GM23338 (cell line): ENCODE results near the gene NFILZ. TPM values are rescaled to one million over a fixed set of nuclear protein-coding genes. Genes with fewer than 3 reads are reported as not detected.

Source experiments
- ATAC-seq: fragments of 200-7000 bp; cut with Tn5 transposase; 3 replicates; pipeline ENCODE4 v1.9.1; 2020
- DNase-seq: peaks from one replicate; pipeline ENCODE4 v3.0.0-alpha.2; 2015; ENCODE audit warnings: low spot score
- H2AFZ ChIP-seq: fragments of 200-600 bp; sonication (generic); 2 replicates; pipeline ENCODE4 v1.8.0; 2016; ENCODE audit warnings: antibody characterized with exemption, mild to moderate bottlenecking, moderate library complexity
- H3F3A ChIP-seq: fragments of 200-600 bp; sonication (generic); replicated peaks from 2 replicates; pipeline ENCODE4 v1.8.0; 2017; ENCODE audit warnings: antibody characterized with exemption, mixed run types, low read depth
- H3K27ac ChIP-seq: fragments of 200-600 bp; sonication (generic); 2 replicates; pipeline ENCODE4 v1.6.1; 2016; ENCODE audit warnings: low read depth
- H3K27me3 ChIP-seq: fragments of 200-600 bp; sonication (generic); 2 replicates; pipeline ENCODE4 v1.8.0; 2016; ENCODE audit warnings: mild to moderate bottlenecking, mixed run types, moderate library complexity; ENCODE audit not compliant: insufficient read depth
- H3K36me3 ChIP-seq: fragments of 200-600 bp; sonication (generic); 2 replicates; pipeline ENCODE4 v1.8.0; 2016; ENCODE audit warnings: mild to moderate bottlenecking; ENCODE audit not compliant: insufficient read depth
- H3K4me1 ChIP-seq: fragments of 200-600 bp; sonication (generic); 2 replicates; pipeline ENCODE4 v1.8.0; 2016; ENCODE audit warnings: mild to moderate bottlenecking, moderate library complexity; ENCODE audit not compliant: insufficient read depth
- H3K4me2 ChIP-seq: fragments of 200-600 bp; sonication (generic); 2 replicates; pipeline ENCODE4 v1.7.1; 2017; ENCODE audit warnings: mixed run types
- H3K4me3 ChIP-seq: fragments of 200-600 bp; sonication (generic); 2 replicates; pipeline ENCODE4 v1.6.1; 2016; ENCODE audit warnings: mixed run types
- H3K79me2 ChIP-seq: fragments of 200-600 bp; sonication (generic); replicated peaks from 2 replicates; pipeline ENCODE4 v1.8.0; 2017; ENCODE audit warnings: mild to moderate bottlenecking; ENCODE audit not compliant: insufficient read depth
- H3K9me2 ChIP-seq: fragments of 200-600 bp; sonication (generic); 2 replicates; pipeline ENCODE4 v1.8.0; 2017; ENCODE audit not compliant: insufficient read depth
- H4K20me1 ChIP-seq: fragments of 200-600 bp; sonication (generic); replicated peaks from 2 replicates; pipeline ENCODE4 v1.8.0; 2017; ENCODE audit warnings: mild to moderate bottlenecking; ENCODE audit not compliant: insufficient read depth
- H3K27ac Mint-ChIP-seq: 2 replicates; pipeline ENCODE4 v1.8.0; 2020; ENCODE audit warnings: inconsistent platforms, mild to moderate bottlenecking, moderate library complexity, mixed read lengths
- H3K27me3 Mint-ChIP-seq: 3 replicates; pipeline ENCODE4 v1.8.0; 2022; ENCODE audit warnings: low read depth, mild to moderate bottlenecking, moderate library complexity, mixed read lengths, inconsistent platforms; ENCODE audit not compliant: insufficient read depth, poor library complexity
- H3K36me3 Mint-ChIP-seq: 3 replicates; pipeline ENCODE4 v1.8.0; 2021; ENCODE audit warnings: low read depth, mild to moderate bottlenecking, inconsistent platforms, moderate library complexity, mixed read lengths
- H3K4me1 Mint-ChIP-seq: 3 replicates; pipeline ENCODE4 v1.8.0; 2020; ENCODE audit warnings: mild to moderate bottlenecking, inconsistent platforms, mixed read lengths
- H3K4me3 Mint-ChIP-seq: 3 replicates; pipeline ENCODE4 v1.8.0; 2021; ENCODE audit warnings: moderate library complexity, mild to moderate bottlenecking, inconsistent platforms, mixed read lengths
- H3K9me3 Mint-ChIP-seq: 3 replicates; pipeline ENCODE4 v1.8.0; 2020; ENCODE audit warnings: moderate library complexity, mild to moderate bottlenecking, inconsistent platforms, mixed read lengths
- CREB1 ChIP-seq: fragments of 250-450 bp; sonication (Bioruptor Pico); IDR thresholded peaks from 2 replicates; pipeline ENCODE4 v1.5.0; 2020; ENCODE audit warnings: low read depth, mild to moderate bottlenecking, moderate library complexity
- CTCF ChIP-seq, 2 experiments: fragments of 200-600 bp in 1 of 2; sonication (generic) in 1 of 2; conservative IDR thresholded peaks; 2 replicates each; pipeline versions ENCODE4 v1.5.1 to v1.6.1; 2016 to 2017; ENCODE audit warnings: antibody characterized with exemption in 2 of 2, low read depth in 2 of 2, mild to moderate bottlenecking in 2 of 2, moderate library complexity in 1 of 2
- EZH2 ChIP-seq: fragments of 200-600 bp; sonication (generic); IDR thresholded peaks from one replicate; pipeline ENCODE4 v1.8.0; 2017; ENCODE audit warnings: antibody characterized with exemption, mild to moderate bottlenecking, low read depth; ENCODE audit not compliant: unreplicated experiment
- EZH2phosphoT487 ChIP-seq: fragments of 200-600 bp; sonication (generic); IDR thresholded peaks from one replicate; pipeline ENCODE4 v1.8.1; 2018; ENCODE audit warnings: antibody characterized with exemption; ENCODE audit not compliant: unreplicated experiment
- JUNB ChIP-seq: IDR thresholded peaks from one replicate; pipeline ENCODE4 v1.6.1; 2016; ENCODE audit warnings: antibody characterized with exemption; ENCODE audit not compliant: unreplicated experiment
- NANOG ChIP-seq: IDR thresholded peaks from 2 replicates; pipeline ENCODE4 v1.6.1; 2016; ENCODE audit warnings: antibody characterized with exemption, borderline replicate concordance
- STAT1 ChIP-seq: IDR thresholded peaks from one replicate; pipeline ENCODE4 v1.6.1; 2016; ENCODE audit warnings: antibody characterized with exemption; ENCODE audit not compliant: unreplicated experiment
- ZNF114 ChIP-seq: fragments of 250-450 bp; sonication (Bioruptor Pico); IDR thresholded peaks from 2 replicates; pipeline ENCODE4 v1.5.0; 2020; ENCODE audit warnings: mild to moderate bottlenecking, moderate library complexity
- ZNF462 ChIP-seq: fragments of 250-450 bp; sonication (Bioruptor Pico); IDR thresholded peaks from 2 replicates; pipeline ENCODE4 v1.5.0; 2020; ENCODE audit warnings: mild to moderate bottlenecking, moderate library complexity
- polyA plus RNA-seq: library from polyadenylated mRNA; unstranded; fragments of >200 nt; fragmentation: Nextera tagmentation; extraction: Ambion mirVana; gene quantifications from 2 replicates; pipeline ENCODE4 v1.2.1, GENCODE V29; 2016
- total RNA-seq: library from RNA; depleted of rRNA; stranded (reverse); fragments of >200 nt; shearing (Covaris generic); gene quantifications from 2 replicates; pipeline ENCODE4 v1.2.3, GENCODE V29; 2014
- TF ChIP-seq, protein P1 (sequence below): IDR thresholded peaks from 2 replicates; pipeline ENCODE4 v1.6.1; 2016; ENCODE audit warnings: antibody characterized with exemption

The NFILZ gene
- total and polyA plus RNA-seq, 2 experiments from 2014 or later, result not detected

GRCh38 chr19:8610041-8610935 lies 20.1 kb upstream of the NFILZ start, which contains the start of gene ADAMTS10:
Gene ADAMTS10 (minus strand): TSS chr19:8610715. CDS start chr19:8605710, 5,005 bp downstream.
- Histone ChIP-seq H3K4me1 (peaks cover 22% of the 10 kb centered on the region), H4K20me1 (no peaks in the 10 kb centered on the region; the same call in 1 of the 2 replicates), H3K36me3 (peaks cover 5% of the 10 kb centered on the region; the same call in 1 of the 2 replicates), H3K27ac (peak within 1 kb of the TSS; percentile 94), H3F3A (peaks cover 10% of the 10 kb centered on the region), H3K4me3 (peak within 1 kb of the TSS; percentile 87), H3K4me2 (peak within 1 kb of the TSS; percentile 99), H2AFZ (peak within 1 kb of the TSS; percentile 43; the same call in 1 of the 2 replicates), H3K79me2 (peaks cover 38% of the 10 kb centered on the region), H3K27me3 (no peaks in the 10 kb centered on the region), H3K9me2 (no peaks in the 10 kb centered on the region)
- H3K9me3 Mint-ChIP-seq, result peaks cover 8% of the 10 kb centered on the region; the same call in 2 of the 3 replicates
- H3K36me3 Mint-ChIP-seq, result peaks cover 31% of the 10 kb centered on the region
- no peak for TF ChIP-seq CREB1 (CRISPR knock-in tag)
- no peak for TF ChIP-seq STAT1
- no peak for TF ChIP-seq CTCF (conservative IDR thresholded peaks at IDR 0.05; ENCODE audit: low read depth in 2 of 2)
- no peak for TF ChIP-seq JUNB
- no peak for TF ChIP-seq EZH2
- TF ChIP-seq EZH2phosphoT487, result no peak
- TF ChIP-seq ZNF114 (CRISPR knock-in tag), result no peak
- TF ChIP-seq, protein P1, sequence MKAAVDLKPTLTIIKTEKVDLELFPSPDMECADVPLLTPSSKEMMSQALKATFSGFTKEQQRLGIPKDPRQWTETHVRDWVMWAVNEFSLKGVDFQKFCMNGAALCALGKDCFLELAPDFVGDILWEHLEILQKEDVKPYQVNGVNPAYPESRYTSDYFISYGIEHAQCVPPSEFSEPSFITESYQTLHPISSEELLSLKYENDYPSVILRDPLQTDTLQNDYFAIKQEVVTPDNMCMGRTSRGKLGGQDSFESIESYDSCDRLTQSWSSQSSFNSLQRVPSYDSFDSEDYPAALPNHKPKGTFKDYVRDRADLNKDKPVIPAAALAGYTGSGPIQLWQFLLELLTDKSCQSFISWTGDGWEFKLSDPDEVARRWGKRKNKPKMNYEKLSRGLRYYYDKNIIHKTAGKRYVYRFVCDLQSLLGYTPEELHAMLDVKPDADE, result no peak
- H3K27ac Mint-ChIP-seq, result peak within 1 kb of the TSS; percentile 91
- ATAC-seq, result no peak; the same call in 2 of the 3 replicates
- H3K4me3 Mint-ChIP-seq, result peak within 1 kb of the TSS; percentile 93
- DNase-seq, result peak; percentile 76
- H3K27me3 Mint-ChIP-seq, result peaks cover 32% of the 10 kb centered on the region
- peaks cover 31% of the 10 kb centered on the region for H3K4me1 Mint-ChIP-seq

DNA sequence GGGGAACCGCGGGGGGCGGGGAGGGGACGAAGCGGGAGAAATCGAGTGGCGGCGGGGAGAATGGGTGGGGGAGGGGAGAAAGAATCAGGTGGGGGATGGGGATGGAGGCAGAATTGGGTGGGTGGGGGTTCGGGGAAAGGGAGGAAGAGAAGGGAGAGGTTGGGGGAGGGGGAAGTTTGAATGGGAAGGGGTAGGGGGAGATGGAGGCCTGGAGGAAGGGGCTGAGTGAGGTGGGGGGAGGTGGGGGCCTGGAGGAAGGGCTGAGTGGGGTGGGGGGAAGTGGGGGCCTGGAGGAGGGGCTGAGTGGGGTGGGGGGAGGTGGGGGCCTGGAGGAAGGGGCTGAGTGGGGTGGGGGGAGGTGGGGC lies 19.5 kb upstream of the NFILZ start:
- Histone ChIP-seq H3K79me2 (peaks cover 38% of the 10 kb centered on the region), H3K27ac (no peak overlapping the region), H3F3A (peaks cover 10% of the 10 kb centered on the region), H3K4me1 (peaks cover 22% of the 10 kb centered on the region), H4K20me1 (no peaks in the 10 kb centered on the region; the same call in 1 of the 2 replicates), H3K36me3 (peaks cover 5% of the 10 kb centered on the region; the same call in 1 of the 2 replicates), H3K4me2 (peak overlapping the region; percentile 99; the same call in 1 of the 2 replicates), H3K9me2 (no peaks in the 10 kb centered on the region), H2AFZ (no peak overlapping the region), H3K27me3 (no peaks in the 10 kb centered on the region), H3K4me3 (peak overlapping the region; percentile 87; the same call in 1 of the 2 replicates)
- peaks cover 25% of the 10 kb centered on the region for H3K36me3 Mint-ChIP-seq
- DNase-seq (peak; percentile 83), ATAC-seq (no peak)
- peaks cover 11% of the 10 kb centered on the region; the same call in 2 of the 3 replicates for H3K9me3 Mint-ChIP-seq
- no peak overlapping the region for H3K27ac Mint-ChIP-seq
- peaks cover 31% of the 10 kb centered on the region for H3K4me1 Mint-ChIP-seq
- peak overlapping the region; percentile 41; the same call in 1 of the 3 replicates for H3K4me3 Mint-ChIP-seq
- peaks cover 37% of the 10 kb centered on the region for H3K27me3 Mint-ChIP-seq
- TF ChIP-seq NANOG (no peak), ZNF114 (CRISPR knock-in tag) (no peak), ZNF462 (CRISPR knock-in tag) (no peak)
